Psoas muscle (tissue), 8 donors: Measurements from ENCODE around the gene KLHL41. TPM values are rescaled to one million over a fixed set of nuclear protein-coding genes. Genes with fewer than 3 reads are reported as not detected.

Source experiments
- ATAC-seq, 4 donors: fragments of 200-7000 bp; cut with Tn5 transposase; one replicate each; pipeline ENCODE4 v1.9.1; 2020; ENCODE audit warnings: moderate library complexity in 3 of 4, mild to moderate bottlenecking in 2 of 4
- DNase-seq, 2 donors: peaks; one replicate each; pipeline ENCODE4 v3.0.0-alpha.2; 2020
- H3K27ac ChIP-seq: fragments of 200-600 bp; one replicate; pipeline ENCODE4 v1.8.0; 2022
- H3K27me3 ChIP-seq, 3 donors: fragments of 200-600 bp in 1 of 3; one replicate each; pipeline versions ENCODE4 v1.6.1 to v1.8.0; 2013 to 2022; ENCODE audit warnings: low read length in 2 of 3, mild to moderate bottlenecking in 2 of 3, moderate library complexity in 1 of 3; ENCODE audit not compliant: insufficient read depth in 3 of 3
- H3K36me3 ChIP-seq, 2 donors: fragments of 200-600 bp in 1 of 2; one replicate each; pipeline versions ENCODE4 v1.6.1 to v1.8.0; 2013 to 2022; ENCODE audit warnings: low read depth in 1 of 2, mild to moderate bottlenecking in 1 of 2, moderate library complexity in 1 of 2; ENCODE audit not compliant: insufficient read depth in 1 of 2
- H3K4me1 ChIP-seq: fragments of 200-600 bp; one replicate; pipeline ENCODE4 v1.8.0; 2022
- H3K4me3 ChIP-seq: fragments of 200-600 bp; one replicate; pipeline ENCODE4 v1.8.0; 2022; ENCODE audit warnings: mild to moderate bottlenecking
- H3K9me3 ChIP-seq: fragments of 200-600 bp; one replicate; pipeline ENCODE4 v1.8.0; 2022
- CTCF ChIP-seq: fragments of 200-600 bp; IDR thresholded peaks from one replicate; pipeline ENCODE4 v1.8.0; 2022; ENCODE audit warnings: antibody characterized with exemption
- WGBS, 3 donors: extraction: QIAGEN DNeasy Blood & Tissue Kit; methylation state at CpG; one replicate each; pipeline versions ENCODE4 v1.1.6 to v1.1.7; 2013; 5-methylcytosine and 5-hydroxymethylcytosine counted together
- intact Hi-C, 2 donors: fragments of 100-400 bp; cut with DNase I; formaldehyde crosslinking; loops; one replicate each; pipeline versions ENCODE4 v1.11.0 to v1.14.2; 2022
- long read RNA-seq, 2 donors: library from polyadenylated mRNA; unstranded; transcript quantifications; one replicate each; pipeline ENCODE4 v2.0.0, GENCODE V29; 2021
- polyA plus RNA-seq, 3 donors: library from polyadenylated mRNA; stranded (reverse); fragments of 200-250 nt; gene quantifications; one replicate each; pipeline ENCODE4 v1.2.3, GENCODE V29; 2013
- total RNA-seq, 4 donors: library from RNA; stranded (reverse); fragmentation: NEBNext Ultra II Directional in 2 of 4; extraction: Animal tissue kit (Norgen Biotek cat#: 25700) in 2 of 4; gene quantifications; one replicate each; pipeline versions ENCODE4 v1.2.1 to v1.2.4, GENCODE V29; 2021 to 2023
- donor health status: healthy with polysubstance abuse.
- donor health status: DM: no; HTN: no; CAD: no; lungs with moderate emphysema.
- donor health status: Bipolar disorder and iron deficiency.
- donor health status: healthy.
- donor health status: DM: yes; HTN: yes; CAD: no.
- donor health status: DM: no; HTN: no; CAD: no.
- donor health status: DM: no; HTN: no; CAD: no.
- donor health status: DM: yes; HTN: yes; CAD: no.

The KLHL41 gene
- total RNA-seq (1,000 to 10,000 TPM; 3,179 to 3,578 (median 3,364) TPM), polyA plus RNA-seq (1,000 to 10,000 TPM in 2 of 3 donors, 100 to 1,000 TPM in 1; 639 to 3,023 (median 2,979) TPM)
- long read RNA-seq, donor 1, transcript KLHL41-201 (6 exons, 2,464 nt), result major isoform, 621 of 651 reads
- long read RNA-seq, donor 1, partial matches to known transcripts, result 8 of 651 reads
- long read RNA-seq, donor 1, other reads (novel, unspliced or antisense), result 22 of 651 reads
- long read RNA-seq, donor 2, transcript KLHL41-201 (6 exons, 2,464 nt), result major isoform, 1,086 of 1,173 reads
- long read RNA-seq, donor 2, partial matches to known transcripts, result 19 of 1,173 reads
- long read RNA-seq, donor 2, other reads (novel, unspliced or antisense), result 68 of 1,173 reads

DNA sequence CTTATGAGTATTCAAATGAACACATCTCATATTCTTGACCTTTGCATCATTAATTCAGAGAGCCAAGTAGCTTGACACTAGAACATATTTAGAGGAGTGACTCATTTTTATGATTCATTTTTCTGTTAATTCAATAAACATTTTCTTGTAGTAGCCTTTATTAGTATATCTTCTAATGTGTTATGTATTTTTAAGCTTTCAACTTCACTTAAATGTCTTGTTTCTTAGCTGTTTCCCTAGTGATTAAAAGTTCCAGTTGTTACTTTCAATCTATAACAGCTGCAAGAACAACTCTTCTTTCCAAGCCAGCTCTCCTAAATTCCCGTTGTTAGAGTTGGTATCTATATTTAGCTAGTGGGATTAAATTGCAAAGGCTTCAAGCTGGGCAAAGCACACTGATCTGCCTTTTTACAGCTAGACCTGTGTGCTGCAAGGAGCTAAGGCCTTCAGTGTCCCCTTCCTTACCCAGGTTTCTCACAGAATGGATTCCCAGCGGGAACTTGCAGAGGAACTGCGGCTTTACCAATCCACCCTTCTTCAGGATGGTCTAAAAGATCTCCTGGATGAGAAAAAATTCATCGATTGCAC is at the start of gene KLHL41:
Gene KLHL41 (plus strand): TSS at position 405 of the 588 bp plus-strand sequence. CDS start 77 bp downstream, at position 482.
- no peaks in the 10 kb centered on the region for H3K9me3 ChIP-seq
- H3K4me3 ChIP-seq, result peak within 1 kb of the TSS; percentile 78
- no peak for DNase-seq
- peaks cover 0 to 7% of the 10 kb centered on the region in 2 donors for H3K36me3 ChIP-seq
- peak; percentile 76 to 88 (median 82) for ATAC-seq
- no peaks in the 10 kb centered on the region for H3K27me3 ChIP-seq
- TF ChIP-seq CTCF, result no peak
- 21 to 30% (median 25%) methylated on average over 4 of the region's 4 CpGs for WGBS, 3 donors
- H3K27ac ChIP-seq, result peak within 1 kb of the TSS; percentile 87
- intact Hi-C loops, result no loop called here
- peaks cover 6% of the 10 kb centered on the region for H3K4me1 ChIP-seq

DNA sequence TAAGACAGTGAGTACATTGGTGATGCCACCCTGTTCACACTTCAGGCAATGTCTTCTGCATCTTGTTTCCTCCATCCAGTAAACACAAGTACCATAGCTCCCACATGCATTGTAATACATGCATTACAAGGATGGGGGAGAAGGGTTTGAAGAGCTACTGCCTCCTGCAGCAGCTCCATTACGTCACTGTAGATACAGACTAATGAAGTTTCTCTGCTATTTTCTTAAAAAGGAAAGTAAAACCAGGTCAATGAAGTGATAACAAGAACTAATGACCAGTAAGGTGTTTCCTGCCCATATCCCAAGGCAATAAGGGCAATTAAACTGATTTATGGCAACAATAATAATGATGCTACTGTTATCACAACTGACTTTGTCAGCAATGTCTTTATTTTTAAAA is 48.4 kb upstream of the KLHL41 start:
- Histone ChIP-seq H3K36me3 (no peaks in the 10 kb centered on the region), H3K27ac (no peak overlapping the region), H3K4me1 (no peaks in the 10 kb centered on the region), H3K9me3 (no peaks in the 10 kb centered on the region), H3K27me3 (no peaks in the 10 kb centered on the region), H3K4me3 (no peak overlapping the region)
- DNase-seq (no peak), ATAC-seq (no peak)
- WGBS, 3 donors, result 82 to 94% (median 92%) methylated on average over 1 of the region's 1 CpG
- TF ChIP-seq CTCF, result no peak
- intact Hi-C loops, result no loop called here

DNA sequence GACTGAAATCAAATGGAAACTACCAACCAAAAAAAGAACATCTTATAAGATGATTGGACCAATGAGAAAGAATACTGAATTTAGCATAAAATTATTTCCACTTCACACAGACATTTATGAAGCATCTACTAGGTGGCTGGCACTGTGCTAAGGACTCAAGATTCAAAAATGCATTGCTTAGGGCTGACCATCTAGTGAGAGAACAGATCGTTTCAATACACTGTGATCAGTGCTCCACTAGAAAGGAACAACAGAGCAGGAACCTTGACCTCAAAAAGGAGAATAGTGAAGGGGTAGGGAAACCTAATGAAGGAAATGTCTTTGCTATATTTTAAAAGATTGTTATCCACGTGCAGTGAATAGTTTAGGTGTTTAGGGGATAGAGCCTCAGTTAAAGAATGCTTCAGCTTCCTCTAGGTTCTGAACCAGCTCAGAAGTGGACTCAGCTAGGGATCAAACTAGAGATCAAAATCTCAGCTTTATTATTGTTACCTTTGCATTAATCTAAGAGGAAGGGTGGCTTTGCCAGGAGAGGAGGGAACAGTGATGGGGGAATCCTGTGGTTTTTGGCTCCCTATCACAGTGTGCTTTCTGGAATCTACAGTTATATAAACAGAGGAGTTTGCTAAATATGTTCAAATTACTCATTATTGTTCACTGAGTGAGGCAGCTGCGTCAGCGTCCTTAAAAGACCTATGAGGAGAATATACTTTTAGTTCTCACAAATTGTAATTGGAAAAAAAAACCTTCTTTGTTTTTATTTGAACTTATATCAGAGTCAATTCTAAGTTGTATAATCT is 46.4 kb upstream of the KLHL41 start:
- no peak for DNase-seq
- Histone ChIP-seq H3K36me3 (no peaks in the 10 kb centered on the region), H3K4me1 (no peaks in the 10 kb centered on the region), H3K27ac (no peak overlapping the region), H3K4me3 (no peak overlapping the region), H3K27me3 (no peaks in the 10 kb centered on the region), H3K9me3 (no peaks in the 10 kb centered on the region)
- intact Hi-C loops, result no loop called here
- WGBS, 3 donors, result 28 to 47% (median 32%) methylated on average over 4 of the region's 4 CpGs
- peak in 1 of 4 donors; percentile 19 for ATAC-seq
- TF ChIP-seq CTCF, result no peak

DNA sequence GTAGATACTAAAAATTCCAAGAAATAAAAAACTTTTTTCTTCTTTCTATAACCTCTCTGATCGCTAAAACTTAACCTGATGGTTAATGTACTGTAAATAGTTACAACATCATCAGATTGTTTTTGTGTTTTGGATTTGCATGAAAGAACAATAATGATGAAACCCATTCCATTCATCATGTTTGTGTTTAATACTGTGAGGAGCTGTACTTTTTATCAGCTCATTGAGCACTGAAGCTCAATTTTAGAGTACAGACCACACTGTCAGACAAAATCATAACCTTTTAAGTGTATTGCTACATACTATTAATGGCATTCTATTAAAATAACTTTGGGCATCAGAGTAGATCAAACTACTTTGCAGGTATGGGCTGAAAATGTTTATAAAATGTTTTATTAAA is 45.0 kb upstream of the KLHL41 start:
- Histone ChIP-seq H3K9me3 (no peaks in the 10 kb centered on the region), H3K27ac (no peak overlapping the region), H3K27me3 (no peaks in the 10 kb centered on the region), H3K4me1 (no peaks in the 10 kb centered on the region), H3K36me3 (no peaks in the 10 kb centered on the region), H3K4me3 (no peak overlapping the region)
- 90 to 95% (median 91%) methylated on average over 1 of the region's 1 CpG for WGBS, 3 donors
- peak in 1 of 4 donors; percentile 50 for ATAC-seq
- intact Hi-C loops, result no loop called here
- no peak for DNase-seq
- TF ChIP-seq CTCF, result no peak
